Muscle of leg (tissue), 11 donors: ENCODE measurements around the gene ANXA6. TPM values are rescaled to one million over a fixed set of nuclear protein-coding genes. Genes with fewer than 3 reads are reported as not detected.

Experiments used
- DNase-seq: peaks from one replicate; pipeline ENCODE4 v3.0.0; 2013
- H3K27ac ChIP-seq: one replicate; pipeline ENCODE4 v1.5.1; 2013; ENCODE audit warnings: mild to moderate bottlenecking, low read length, control low read depth
- H3K27me3 ChIP-seq: one replicate; pipeline ENCODE4 v1.6.1; 2013; ENCODE audit warnings: low read length; ENCODE audit not compliant: control insufficient read depth, insufficient read depth
- H3K36me3 ChIP-seq: one replicate; pipeline ENCODE4 v1.6.1; 2013; ENCODE audit warnings: low read length; ENCODE audit not compliant: control insufficient read depth, insufficient read depth
- H3K4me1 ChIP-seq: one replicate; pipeline ENCODE4 v1.6.1; 2013; ENCODE audit warnings: low read length; ENCODE audit not compliant: control insufficient read depth, insufficient read depth
- H3K4me3 ChIP-seq: one replicate; pipeline ENCODE4 v1.5.1; 2013; ENCODE audit warnings: low read length, control low read depth
- H3K9me3 ChIP-seq: replicated peaks from 2 replicates; pipeline ENCODE4 v1.6.1; 2013; ENCODE audit warnings: low read depth, low read length; ENCODE audit not compliant: control insufficient read depth
- WGBS: methylation state at CpG from one replicate; pipeline ENCODE4 v1.1.5; 2013; ENCODE audit warnings: missing lambda C conversion rate; ENCODE audit not compliant: insufficient coverage; 5-methylcytosine and 5-hydroxymethylcytosine counted together
- polyA plus RNA-seq, 8 donors: library from polyadenylated mRNA; unstranded; fragments of 120-200 nt; gene quantifications; one replicate each; pipeline versions ENCODE4 v1.2.1 to v1.2.3, GENCODE V29; 2013; ENCODE audit warnings: inconsistent platforms in 1 of 8, low replicate concordance in 1 of 8; ENCODE audit not compliant: insufficient read length in 8 of 8, insufficient read depth in 1 of 8
- total RNA-seq: library from RNA; stranded (reverse); fragments of 120-200 nt; gene quantifications from one replicate; pipeline ENCODE4 v1.2.4, GENCODE V29; 2013

ANXA6 gene
- total and polyA plus RNA-seq, 9 donors = 335 to 439 (median 391) TPM

DNA sequence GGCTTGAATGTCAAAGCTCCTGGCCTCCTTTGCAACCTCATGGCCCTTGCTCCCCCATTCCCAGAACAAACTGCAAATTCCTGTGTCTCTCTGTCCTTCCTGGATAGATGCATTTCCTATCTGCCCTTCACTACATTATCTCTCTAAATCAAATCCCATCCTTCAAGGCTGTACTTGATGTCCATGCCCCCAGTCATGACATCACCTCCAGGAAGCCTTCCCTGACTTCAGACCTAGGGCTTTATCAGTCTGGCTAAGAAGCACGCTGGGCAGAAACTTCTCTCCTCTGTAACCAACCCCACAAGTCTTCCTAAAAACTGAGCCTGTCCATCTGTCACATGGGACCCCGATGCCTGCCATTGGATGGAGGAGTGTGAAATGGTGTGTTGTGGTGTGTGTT lies 51.1 kb downstream of the ANXA6 start:
- peaks cover 24% of the 10 kb centered on the region for H3K4me1 ChIP-seq
- WGBS = 100% methylated on average over 1 of the region's 2 CpGs
- no peaks in the 10 kb centered on the region for H3K27me3 ChIP-seq
- H3K36me3 ChIP-seq = peaks cover 92% of the 10 kb centered on the region
- H3K4me3 ChIP-seq = no peak overlapping the region
- no peaks in the 10 kb centered on the region for H3K9me3 ChIP-seq
- no peak overlapping the region for H3K27ac ChIP-seq
- no peak for DNase-seq

GRCh38 chr5:151106043-151106442 lies 51.5 kb downstream of the ANXA6 start:
- 83% methylated on average over 2 of the region's 5 CpGs for WGBS
- Histone ChIP-seq H3K4me1 (peaks cover 24% of the 10 kb centered on the region), H3K27me3 (no peaks in the 10 kb centered on the region), H3K27ac (no peak overlapping the region), H3K9me3 (no peaks in the 10 kb centered on the region), H3K4me3 (no peak overlapping the region), H3K36me3 (peaks cover 92% of the 10 kb centered on the region)
- no peak for DNase-seq

- no peak overlapping the region for H3K27ac ChIP-seq
- H3K4me3 ChIP-seq = no peak overlapping the region
- peaks cover 92% of the 10 kb centered on the region for H3K36me3 ChIP-seq
These were observed 52.0 kb downstream of the ANXA6 start for GRCh38 chr5:151105561-151105960.

GRCh38 chr5:151104795-151105194 lies 52.8 kb downstream of the ANXA6 start:
- H3K4me1 ChIP-seq = peaks cover 27% of the 10 kb centered on the region
- WGBS = 100% methylated on average over 1 of the region's 5 CpGs
- H3K27me3 ChIP-seq = no peaks in the 10 kb centered on the region
- H3K4me3 ChIP-seq = no peak overlapping the region
- no peaks in the 10 kb centered on the region for H3K9me3 ChIP-seq
- H3K36me3 ChIP-seq = peaks cover 90% of the 10 kb centered on the region
- peak overlapping the region; percentile 20 for H3K27ac ChIP-seq
- DNase-seq = no peak

More at GRCh38 chr5:151105561-151105960, 52.0 kb downstream of the ANXA6 start:
- Histone ChIP-seq H3K4me1 (peaks cover 24% of the 10 kb centered on the region), H3K9me3 (no peaks in the 10 kb centered on the region), H3K27me3 (no peaks in the 10 kb centered on the region)
- no CpG with 5 or more reads among the region's 2 CpGs for WGBS
- DNase-seq = no peak

DNA sequence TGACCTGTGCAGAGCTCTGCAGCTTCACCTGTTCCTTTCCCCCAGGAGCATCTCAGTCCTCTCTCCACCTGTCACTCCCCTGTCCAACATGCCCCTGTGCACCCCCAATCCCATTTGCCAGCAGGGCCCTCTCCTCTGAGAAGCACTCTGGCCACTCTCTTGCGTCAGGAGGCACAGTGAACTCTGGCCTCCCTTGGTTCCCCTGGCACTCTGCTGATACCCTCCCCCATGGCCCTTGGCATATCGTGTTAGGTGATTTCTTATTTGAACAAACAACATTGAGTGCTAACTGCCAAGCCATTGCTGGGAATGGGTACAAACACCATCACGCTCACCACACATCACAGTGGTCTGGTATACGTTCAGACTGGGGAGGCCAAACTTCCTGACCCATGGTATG lies 55.8 kb downstream of the ANXA6 start:
- no peak for DNase-seq
- Histone ChIP-seq H3K36me3 (peaks cover 70% of the 10 kb centered on the region), H3K27ac (no peak overlapping the region), H3K4me1 (peaks cover 34% of the 10 kb centered on the region), H3K9me3 (no peaks in the 10 kb centered on the region), H3K27me3 (no peaks in the 10 kb centered on the region), H3K4me3 (no peak overlapping the region)
- WGBS = 100% methylated on average over 2 of the region's 4 CpGs

DNA sequence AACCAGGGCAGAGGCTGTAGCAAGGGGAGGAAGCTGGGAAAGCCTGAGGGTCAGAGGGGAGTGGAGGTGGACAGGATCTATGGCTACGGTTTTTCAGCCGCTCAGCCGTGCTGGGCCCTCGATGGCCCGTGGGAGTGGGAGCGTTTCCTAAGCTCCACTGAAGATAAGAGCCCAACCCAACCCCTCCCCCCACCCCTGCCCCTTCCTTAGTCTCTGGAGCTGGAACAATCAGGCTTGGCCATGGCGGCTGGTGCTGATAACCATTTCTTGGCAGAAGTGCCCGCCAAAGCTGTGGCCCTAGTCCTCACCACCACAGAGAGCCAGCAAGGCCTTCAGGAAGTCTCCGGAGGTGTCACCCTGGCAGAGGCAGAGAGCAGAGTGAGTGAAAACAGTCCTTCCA lies 56.4 kb downstream of the ANXA6 start:
- no peak overlapping the region for H3K4me3 ChIP-seq
- no peaks in the 10 kb centered on the region for H3K9me3 ChIP-seq
- H3K4me1 ChIP-seq = peaks cover 32% of the 10 kb centered on the region
- 70% methylated on average over 4 of the region's 9 CpGs for WGBS
- DNase-seq = no peak
- H3K27me3 ChIP-seq = no peaks in the 10 kb centered on the region
- peaks cover 64% of the 10 kb centered on the region for H3K36me3 ChIP-seq
- H3K27ac ChIP-seq = no peak overlapping the region

DNA sequence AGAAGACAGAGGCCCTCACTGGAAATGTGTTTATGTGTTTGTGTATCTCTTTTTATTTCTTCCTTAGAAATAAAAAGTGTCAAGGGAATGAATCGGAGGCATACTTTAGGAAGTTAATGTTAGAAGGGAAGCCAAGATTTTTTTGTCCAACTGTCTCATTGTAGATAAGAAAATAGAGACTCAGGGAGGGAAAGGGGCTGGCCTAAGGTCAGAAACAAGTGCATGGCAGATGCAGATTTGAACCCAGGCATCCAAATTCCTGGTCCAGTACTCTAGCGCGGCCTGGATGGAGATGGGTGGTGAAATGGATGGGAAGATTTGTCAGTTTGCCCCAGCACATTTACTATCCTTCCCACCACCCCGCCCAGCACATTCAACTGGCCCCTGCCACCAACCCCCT lies 56.9 kb downstream of the ANXA6 start:
- peaks cover 59% of the 10 kb centered on the region for H3K36me3 ChIP-seq
- DNase-seq = no peak

DNA sequence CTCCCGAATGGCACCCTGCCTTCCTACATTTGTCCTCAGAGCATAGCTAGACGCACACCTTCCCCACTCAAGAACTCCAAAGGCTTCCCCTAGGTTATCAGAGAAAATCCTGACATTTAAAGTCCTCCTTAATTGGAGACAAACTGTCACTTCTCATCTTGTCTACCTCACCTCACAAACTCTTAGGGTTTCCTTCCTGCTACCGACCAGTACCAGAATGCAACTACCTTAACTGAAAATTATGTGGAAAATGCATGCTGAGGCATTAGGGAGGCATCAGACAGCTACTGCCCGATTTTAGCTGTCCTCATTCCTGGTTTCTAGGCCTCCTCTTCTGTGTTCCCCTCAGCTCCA lies 58.8 kb downstream of the ANXA6 start:
- H3K4me3 ChIP-seq = no peak overlapping the region
- no peak for DNase-seq
- H3K4me1 ChIP-seq = peaks cover 40% of the 10 kb centered on the region
- no peaks in the 10 kb centered on the region for H3K27me3 ChIP-seq
- no peak overlapping the region for H3K27ac ChIP-seq
- no peaks in the 10 kb centered on the region for H3K9me3 ChIP-seq
- 75% methylated on average over 3 of the region's 4 CpGs for WGBS
- peaks cover 40% of the 10 kb centered on the region for H3K36me3 ChIP-seq

More for the DNA sequence above, 56.9 kb downstream of the ANXA6 start:
- no peak overlapping the region for H3K4me3 ChIP-seq
- H3K4me1 ChIP-seq = peaks cover 32% of the 10 kb centered on the region
- WGBS = 29% methylated on average over 1 of the region's 4 CpGs
- no peak overlapping the region for H3K27ac ChIP-seq
- H3K27me3 ChIP-seq = no peaks in the 10 kb centered on the region
- no peaks in the 10 kb centered on the region for H3K9me3 ChIP-seq

- Histone ChIP-seq H3K27me3 (no peaks in the 10 kb centered on the region), H3K9me3 (no peaks in the 10 kb centered on the region), H3K4me1 (peaks cover 46% of the 10 kb centered on the region), H3K4me3 (no peak overlapping the region), H3K36me3 (peaks cover 35% of the 10 kb centered on the region), H3K27ac (no peak overlapping the region)
- WGBS = 72% methylated on average over 11 of the region's 16 CpGs
- no peak for DNase-seq
These were observed 59.5 kb downstream of the ANXA6 start for GRCh38 chr5:151097820-151098767.

GRCh38 chr5:151097061-151097460 lies 60.5 kb downstream of the ANXA6 start:
- Histone ChIP-seq H3K36me3 (peaks cover 29% of the 10 kb centered on the region), H3K4me1 (peaks cover 52% of the 10 kb centered on the region), H3K27me3 (no peaks in the 10 kb centered on the region), H3K27ac (no peak overlapping the region), H3K4me3 (no peak overlapping the region), H3K9me3 (no peaks in the 10 kb centered on the region)
- no CpG with 5 or more reads among the region's 6 CpGs for WGBS
- DNase-seq = no peak
